Activated CD4-positive, alpha-beta T cell treated with anti-CD3 and anti-CD28 coated beads, Interleukin-2, Interleukin-6, amounts not matched to agents 100 ng/mL and 50 ng/mL, durations not matched to agents 16 hours and 8 hours (primary cell): Measurements from ENCODE around the gene PIK3AP1.
"Not testable (repeated sequence)": the region's sequence is repeated elsewhere in the genome, so short reads cannot be mapped to it uniquely, and the experiment has no call there.

ENCODE experiments used
- DNase-seq: peaks from one replicate; pipeline ENCODE4 v3.0.0-alpha.2; 2020

The PIK3AP1 gene

DNA sequence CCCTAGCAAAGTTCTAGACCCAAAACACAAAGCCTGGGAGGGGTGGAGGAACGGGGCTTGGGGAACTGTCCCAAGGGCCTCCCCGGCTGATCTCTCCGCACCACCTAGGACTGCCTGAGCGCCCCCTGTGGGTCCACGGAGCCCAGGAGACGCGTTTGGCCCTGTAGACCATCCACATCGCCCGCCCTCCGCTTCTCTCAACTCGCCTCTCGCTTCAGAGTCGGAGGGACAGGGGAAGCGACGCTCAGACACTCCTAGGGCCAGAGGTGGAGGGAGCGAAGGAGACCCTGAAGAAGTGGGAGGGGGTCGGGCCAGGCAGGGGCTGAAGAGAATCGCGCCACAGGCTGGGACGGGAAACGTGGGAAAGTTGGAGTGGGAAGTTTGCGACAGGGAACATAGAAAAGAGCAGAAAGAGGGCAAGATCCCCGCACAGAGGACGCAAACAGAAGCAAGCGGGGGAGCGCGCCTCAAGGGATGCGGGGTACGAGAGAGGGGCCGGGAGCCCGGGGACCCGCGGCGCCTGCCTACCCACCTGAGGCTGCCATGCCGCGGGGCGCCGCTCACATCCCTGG, 378 bp downstream of the PIK3AP1 start:
- peak; percentile 62 for DNase-seq

DNA sequence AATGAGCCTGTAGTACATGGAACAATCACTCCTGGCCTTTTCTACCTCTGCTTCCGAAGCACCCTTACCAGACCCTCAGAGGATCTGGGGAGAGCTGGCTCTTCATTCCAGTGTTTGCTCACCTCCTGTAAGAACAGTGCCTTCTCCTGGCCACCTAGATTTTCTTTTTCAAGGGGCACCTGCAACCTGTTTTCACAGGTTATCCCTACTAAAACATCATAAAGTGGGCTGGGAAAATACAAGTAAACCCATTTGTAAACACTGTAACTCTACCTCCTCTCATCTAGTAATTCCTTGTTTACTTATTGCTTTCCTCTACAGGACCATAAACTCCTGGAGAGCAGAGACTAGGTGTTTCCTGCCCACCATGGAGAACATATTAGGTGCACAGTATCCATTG, 1.1 kb downstream of the PIK3AP1 start:
- no peak for DNase-seq

DNA sequence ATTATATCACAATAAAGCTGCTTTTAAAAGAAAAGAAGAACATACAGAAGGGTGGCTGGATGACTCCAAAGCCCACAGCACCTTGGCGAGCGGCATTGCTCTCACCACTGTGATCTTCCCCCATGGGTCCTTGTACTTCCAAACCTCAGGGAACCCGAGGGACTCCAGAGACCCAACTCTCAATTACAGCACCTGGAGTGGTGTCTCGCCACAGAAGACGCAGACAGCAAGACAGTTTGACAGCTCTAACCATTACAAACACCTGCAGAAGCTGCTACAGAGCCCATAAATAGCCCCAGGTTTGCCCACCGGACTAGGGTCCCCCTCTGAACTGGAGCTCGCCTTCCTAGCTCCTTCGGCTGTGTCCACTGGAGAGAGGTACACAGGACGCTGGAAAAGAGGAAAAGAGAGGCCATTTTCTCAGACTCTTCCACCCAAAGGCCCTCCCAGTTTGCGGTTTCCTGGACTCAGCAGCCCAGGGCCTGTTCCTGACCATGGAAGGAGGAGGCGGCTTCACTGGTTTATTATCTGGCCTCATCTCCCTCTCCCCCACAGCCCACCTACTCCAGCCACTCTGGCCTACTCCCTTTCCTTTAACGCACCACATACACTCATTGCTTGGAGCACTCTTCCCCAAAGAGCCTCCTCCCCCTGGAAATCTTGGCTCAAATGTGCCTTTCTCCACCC, 1.9 kb downstream of the PIK3AP1 start:
- DNase-seq, result no peak

DNA sequence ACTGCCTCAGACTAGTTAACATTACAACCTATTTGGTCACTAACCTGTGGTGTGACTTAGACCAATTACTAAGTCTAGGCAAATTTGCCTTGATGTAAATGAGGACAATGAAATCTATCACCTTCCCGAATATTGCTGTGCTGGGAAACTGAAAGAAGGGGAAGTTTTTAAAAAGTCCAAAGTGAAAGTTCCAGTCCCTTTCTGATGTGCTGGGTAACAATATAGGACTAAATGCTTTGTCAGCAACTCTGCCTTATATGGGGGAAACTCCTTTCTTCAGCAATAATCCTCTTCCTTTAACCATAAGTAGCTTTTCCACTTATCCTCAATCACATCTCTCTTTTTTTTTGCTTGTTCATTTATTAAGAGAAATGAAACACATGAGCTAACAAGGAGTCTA, 3.9 kb downstream of the PIK3AP1 start:
- no peak for DNase-seq

DNA sequence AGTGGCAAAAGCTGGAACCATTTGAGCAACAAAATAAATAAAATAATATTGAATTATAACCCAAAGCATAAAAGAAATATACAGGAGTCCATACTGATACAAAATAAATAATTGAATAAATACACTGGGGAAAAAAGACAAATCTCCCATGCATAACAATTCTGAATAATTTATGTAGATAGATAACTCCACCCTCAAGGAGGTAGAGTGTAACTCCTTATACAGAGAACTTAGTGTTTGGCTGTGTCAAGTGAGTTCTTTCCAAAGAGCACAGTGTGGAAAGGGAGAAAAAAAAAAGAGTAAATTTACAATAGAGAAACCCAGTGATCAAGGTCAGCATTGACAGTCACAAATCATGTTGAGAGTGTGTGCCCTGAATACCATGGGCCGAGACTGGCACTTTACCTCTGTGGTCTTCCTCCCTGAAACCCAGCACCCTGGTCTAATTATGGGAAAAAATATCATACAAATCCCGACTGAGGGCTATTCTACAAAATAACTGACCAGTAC, 5.5 kb downstream of the PIK3AP1 start:
- no peak for DNase-seq

DNA sequence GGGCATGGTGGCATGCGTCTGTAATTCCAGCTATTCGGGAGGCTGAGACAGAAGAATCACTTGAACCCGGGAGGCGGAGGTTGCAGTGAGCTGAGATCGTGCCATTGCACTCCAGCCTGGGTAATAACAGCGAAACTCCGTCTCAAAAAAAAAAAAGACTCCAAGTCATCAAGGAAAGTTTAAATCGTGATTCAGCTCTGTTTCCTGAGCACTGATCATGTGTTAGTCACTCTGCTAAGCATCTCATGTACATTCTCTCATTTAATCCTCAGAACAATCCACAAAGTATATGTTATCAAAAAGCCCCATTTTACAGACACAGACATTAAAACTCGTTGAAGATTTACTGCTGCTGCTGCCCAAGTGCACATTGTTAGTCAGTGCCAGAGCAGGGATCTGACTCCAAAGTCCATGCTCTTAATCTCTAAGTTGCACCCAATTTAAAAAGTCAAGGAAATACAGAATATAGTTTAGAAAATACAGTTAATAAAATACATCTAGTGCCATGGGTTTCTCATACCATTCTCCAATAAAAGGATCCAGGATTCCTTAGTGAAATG, 6.2 kb downstream of the PIK3AP1 start:
- no peak for DNase-seq

DNA sequence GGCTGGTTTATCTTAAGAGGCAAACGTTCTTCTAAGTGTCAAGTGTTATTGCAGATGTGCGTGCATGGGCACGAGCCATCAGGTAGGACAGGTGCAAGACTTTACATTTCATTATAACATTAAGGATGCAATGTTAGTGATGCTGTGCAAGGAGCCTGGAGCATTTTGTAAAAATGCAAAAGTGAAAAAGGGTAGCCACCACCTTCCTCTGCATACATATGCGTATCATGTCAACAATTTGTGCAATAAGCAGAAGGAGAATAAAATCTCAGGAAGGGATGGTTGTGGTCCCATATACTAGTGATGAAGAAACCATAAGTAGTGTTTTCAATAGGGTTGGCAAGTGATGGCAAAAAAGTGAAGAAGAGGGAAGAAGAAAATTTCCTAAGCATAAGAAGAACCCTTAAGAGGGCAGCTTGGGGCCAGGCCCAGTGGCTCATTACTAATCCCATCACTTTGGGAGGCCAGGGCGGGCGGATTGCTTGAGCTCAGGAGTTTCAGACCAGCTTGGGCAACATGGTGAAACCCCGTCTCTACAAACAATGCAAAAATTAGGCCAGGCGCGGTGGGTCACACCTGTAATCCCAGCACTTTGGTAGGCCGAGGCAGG, 7.5 kb downstream of the PIK3AP1 start:
- no peak for DNase-seq

DNA sequence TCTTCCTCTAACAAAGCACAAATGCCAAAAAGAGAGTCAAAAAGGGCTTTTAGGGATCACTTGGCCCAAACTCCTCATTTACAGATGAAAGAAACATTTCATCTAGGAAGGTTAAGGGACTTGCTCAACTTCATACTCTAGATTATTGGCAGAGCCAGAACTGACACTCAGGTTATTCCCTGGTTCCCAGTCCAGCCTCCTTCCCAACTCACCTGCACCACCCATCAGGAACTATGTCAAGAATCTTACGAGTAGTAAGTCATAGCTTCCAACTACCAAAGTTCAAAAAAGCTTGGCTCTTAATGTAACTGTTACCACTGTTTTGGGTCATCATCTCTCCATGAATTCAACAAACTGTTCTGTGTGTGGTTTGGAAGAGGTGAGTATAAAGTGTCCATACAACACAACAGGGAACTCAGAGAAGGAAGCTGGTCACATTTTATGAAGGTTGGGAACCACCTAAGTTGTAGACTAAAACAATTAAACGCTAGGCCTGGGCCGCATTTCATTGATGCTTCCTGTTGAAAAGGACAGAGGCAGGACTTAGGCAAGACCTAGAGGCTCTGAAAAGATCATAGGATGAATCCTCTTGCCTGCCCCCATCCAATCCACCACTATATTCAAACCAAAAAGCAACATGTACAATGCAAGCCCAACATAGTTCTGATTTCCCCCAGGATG, 9.1 kb downstream of the PIK3AP1 start:
- no peak for DNase-seq

DNA sequence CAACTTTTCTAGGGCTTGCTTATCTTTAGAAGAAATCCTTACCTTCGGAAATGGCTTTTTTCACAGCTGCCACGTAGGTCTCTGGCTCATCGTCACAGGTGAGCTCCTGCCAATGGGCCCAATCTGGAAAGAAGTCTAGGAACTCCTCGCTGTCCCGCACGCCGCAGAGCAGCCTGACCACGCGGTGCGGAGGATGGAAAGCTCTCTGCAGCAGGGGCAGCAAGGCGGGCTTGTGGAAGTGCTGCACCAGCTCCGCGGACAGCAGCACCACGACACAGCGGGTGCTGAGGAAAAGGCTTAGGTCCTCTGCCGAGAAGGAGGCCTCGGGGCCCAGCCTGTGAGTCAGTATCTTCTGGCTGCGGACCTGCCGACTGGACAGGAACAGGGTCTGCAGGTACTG, 10.8 kb downstream of the PIK3AP1 start:
- no peak for DNase-seq

DNA sequence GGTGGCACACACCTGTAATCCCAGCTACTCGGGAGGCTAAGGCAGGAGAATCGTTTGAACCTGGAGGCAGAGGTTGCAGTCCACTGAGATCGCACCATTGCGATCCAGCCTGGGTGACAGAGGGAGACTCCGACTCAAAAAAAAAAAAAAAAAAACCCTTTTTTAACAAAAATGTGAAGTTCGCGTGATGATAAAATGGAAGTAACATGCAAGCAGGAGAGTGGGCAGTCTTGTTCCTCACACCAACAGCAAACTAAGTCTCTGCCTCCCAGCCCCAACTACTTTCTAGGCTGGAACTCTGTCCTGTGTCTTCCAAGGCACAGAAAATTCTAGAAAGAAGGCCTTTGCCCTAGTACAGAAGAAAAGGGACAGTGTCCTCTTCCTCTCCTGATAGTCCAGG, 11.3 kb downstream of the PIK3AP1 start:
- no peak for DNase-seq

DNA sequence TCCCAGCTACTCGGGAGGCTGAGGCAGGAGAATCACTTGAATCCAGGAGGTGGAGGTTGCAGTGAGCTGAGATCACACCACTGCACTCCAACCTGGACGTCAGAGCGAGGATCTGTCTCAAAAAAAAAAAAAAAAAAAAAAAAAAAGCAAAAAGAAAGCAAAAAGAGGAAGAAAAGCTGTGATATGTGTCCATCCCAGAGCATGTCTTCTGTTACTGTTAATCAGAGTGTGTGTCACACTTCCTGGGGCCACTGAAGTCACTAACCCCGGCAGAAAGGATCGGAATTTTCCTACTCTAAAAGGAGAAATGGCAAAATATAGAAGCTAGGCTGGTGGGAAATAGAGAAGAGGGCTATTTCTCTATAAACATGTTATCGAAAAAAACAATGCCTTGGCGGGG, 11.9 kb downstream of the PIK3AP1 start:
- no peak for DNase-seq

DNA sequence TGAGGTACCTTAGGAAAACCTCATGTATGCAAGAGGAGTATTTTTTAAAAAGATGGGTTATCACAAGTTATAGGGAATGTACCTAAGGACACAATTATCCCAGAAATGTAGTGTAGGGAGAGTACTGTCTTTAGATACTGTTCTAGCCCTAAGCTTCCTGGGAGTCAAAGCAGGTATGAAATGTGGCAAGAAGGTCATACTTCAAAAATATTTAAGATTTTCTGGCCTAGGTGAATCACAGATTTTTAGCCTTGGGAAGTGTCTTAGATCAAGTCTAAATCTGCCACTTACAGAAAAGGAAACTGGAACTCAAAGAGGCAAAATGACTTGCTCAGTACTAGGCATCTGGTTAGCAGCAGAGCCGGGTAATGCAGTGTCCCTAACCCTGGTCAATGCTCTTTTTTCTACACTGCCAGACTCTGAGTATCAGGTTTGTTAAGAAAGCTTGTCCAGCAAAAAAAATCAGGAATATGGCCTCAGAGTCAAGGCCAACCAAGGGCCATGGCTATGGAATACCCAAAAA, 13.9 kb downstream of the PIK3AP1 start:
- no peak for DNase-seq

DNA sequence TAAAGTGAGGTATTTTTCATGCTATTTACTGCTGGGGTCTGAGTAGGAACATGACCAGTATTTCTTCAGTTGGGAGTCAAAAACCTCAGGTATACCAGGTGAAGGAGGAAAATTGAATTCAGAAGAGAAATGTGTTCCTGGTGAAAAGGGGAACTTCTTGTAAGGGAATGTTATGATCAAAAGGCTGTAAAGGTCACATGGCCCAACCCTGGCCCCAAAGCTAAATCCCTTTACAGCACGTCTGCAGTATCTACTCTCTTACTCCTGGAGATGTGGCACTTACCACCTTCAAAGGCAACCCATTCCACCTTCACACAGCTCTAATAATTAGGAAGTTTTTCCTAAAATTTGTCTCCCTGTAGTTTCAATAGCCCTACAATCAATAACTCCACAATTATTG, 15.2 kb downstream of the PIK3AP1 start:
- no peak for DNase-seq

DNA sequence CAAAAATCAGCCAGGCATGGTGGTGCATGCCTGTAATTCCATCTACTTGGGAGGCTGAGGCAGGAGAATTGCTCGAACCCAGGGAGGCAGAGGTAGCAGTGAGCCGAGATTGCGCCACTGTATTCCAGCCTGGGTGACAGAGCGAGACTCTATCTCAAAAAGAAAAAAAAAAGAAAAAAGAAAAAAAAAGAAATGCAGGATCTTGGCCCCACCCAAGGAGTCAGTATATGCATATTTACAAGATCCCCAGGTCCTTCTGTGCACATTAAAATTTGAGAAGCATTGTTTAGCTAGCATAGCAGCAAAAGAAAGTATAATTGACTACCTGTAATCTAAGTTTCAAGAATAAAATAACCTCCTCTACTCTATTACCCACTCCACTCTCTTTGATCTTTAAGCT, 15.8 kb downstream of the PIK3AP1 start:
- DNase-seq, result no peak

DNA sequence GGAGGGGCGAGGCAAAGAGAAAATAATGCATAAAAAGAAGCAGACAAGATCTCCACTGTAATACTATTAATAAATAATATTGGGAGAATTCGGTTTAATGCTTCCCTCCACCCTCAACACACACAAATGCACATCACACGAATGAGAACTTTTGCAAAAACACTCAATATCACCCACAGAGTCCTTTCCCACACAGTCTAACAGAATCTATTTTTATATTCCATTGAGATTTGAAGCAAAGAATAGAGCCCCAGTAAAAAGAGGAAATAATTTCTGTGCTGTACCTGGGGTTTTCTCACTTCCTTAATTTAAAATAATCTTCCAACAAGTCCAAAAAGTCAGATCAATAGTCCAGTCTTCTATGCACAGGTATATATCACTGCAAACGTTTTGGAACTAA, 17.0 kb downstream of the PIK3AP1 start:
- DNase-seq, result no peak

DNA sequence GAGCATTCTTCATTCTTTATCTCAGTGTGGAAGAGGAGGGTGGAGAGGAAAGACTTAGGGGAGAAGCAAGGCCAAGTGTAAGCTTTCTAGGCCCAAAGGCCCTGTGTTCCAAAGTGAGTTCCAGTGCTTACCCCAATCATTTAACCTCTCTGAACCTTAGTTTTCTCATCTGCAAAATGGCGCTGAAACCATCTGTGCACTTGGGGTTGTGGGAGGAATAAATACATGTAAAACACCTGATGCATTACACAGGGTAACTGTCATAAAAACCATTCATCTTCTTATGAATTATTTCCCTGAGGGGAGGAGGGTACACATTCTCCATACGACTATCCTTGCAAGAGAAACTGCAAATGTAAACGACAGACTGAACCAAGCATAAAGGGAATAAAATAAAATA, 19.0 kb downstream of the PIK3AP1 start:
- no peak for DNase-seq

DNA sequence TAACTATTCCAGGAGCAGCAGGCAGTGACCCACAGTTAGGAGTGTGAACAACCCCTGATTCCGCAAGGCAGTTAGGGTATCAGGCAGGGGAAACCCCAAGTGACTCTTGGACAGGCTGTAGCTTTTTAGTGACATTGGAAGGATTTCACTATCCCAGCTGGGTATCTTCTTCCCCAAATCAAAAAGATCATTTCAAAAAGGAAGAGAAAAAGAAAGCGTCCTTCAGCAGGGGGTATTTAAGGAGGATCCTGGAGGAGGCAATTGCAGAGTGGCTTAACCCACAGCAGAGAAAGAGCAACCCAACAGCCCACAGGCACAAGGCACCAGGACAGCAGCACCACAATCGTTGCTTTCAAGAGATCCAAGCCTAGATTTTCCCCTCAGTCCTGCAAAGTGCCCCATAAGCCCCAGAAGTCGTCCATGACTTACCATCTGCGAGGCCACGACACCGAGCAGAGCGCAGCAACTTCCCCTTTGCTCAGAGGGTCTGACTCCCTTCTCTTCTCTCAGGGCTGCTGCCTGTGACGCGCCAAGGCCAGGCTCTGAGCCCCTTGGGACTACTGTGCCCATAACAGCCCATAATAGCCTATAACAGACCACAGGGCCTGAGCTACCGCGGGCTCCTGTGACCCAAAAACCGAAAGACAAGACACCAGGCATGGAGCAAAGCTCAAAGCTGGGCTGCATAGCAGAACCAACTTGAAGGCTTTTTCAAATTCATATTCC, 19.8 kb downstream of the PIK3AP1 start:
- DNase-seq, result no peak

DNA sequence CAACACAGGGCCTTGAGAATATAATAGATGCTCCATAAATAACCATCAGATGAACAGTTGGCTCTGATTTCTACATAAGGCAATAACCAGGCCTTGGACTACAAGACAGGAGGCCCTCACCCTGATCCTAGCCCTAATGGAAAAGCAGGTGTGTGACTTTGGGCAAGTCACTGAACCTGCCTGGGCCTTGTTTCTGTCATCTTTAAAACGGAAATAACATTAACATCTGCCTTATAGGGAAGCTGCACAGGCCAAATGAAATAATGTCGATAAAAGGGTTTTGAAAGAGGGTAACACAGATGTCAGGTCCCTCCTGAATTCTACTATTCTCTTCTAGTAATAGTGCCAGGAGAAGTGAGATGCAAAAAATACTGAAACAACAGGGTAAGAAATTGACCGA, 20.7 kb downstream of the PIK3AP1 start:
- DNase-seq, result no peak

DNA sequence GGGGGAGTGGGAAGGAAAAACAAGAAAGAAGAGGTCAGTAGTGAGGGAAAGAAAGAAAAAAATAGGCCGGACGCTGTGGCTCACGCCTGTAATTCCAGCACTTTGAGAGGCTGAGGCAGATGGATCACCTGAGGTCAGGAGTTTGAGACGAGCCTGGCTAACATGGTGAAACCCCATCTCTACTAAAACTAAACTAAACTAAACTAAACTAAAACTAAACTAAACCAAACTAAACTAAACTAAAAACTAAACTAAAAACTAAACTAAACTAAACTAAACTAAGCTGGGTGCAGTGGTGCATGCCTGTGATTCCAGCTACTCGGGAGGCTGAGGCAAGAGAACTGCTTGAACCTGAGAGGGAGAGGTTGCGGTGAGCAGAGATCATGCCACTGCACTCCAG, 22.0 kb downstream of the PIK3AP1 start:
- DNase-seq, result not testable (repeated sequence)

DNA sequence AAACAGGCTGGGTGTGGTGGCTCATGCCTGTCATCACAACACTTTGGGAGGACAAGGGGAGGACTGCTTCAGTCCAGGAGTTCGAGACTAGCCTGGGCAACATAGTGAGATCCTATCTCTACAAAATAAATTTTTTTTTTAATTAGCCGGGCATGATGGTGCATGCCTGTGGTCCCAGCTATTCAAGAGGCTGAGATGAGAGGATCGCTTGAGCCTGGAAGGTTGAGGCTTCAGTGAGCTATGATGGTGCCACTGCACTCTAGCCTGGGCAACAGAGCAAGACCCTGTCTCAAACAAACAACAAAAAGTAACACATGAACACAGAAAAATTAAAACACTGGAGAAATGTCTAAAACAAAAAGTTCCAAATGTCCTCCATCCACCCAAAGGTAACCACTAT, 22.9 kb downstream of the PIK3AP1 start:
- no peak for DNase-seq

DNA sequence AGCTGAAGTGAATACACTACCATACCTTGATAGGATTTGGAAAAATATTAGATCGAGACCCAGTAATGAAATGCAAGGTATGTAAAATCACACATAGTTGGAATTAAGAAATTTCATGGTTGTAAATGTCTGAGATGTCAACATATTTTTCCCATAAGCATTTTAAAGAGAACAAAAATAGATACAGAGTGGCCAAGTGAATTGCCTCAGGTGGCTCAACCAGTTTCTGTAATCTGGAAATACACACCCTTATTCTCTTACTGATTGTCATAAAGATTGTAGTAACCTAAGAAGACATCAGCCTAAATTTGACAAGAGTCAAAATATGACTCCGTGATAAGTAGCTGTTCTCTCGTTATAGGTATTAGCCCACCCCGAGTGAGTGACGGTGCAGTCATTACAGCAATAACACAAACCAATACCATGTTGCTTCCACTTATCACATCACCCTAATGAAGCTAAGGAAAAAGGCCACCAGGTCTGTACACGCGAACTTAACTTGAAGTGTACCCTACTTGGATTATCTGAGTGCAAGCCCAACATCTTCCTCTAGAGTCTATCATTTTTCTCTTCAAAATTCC, 23.4 kb downstream of the PIK3AP1 start:
- DNase-seq, result no peak

DNA sequence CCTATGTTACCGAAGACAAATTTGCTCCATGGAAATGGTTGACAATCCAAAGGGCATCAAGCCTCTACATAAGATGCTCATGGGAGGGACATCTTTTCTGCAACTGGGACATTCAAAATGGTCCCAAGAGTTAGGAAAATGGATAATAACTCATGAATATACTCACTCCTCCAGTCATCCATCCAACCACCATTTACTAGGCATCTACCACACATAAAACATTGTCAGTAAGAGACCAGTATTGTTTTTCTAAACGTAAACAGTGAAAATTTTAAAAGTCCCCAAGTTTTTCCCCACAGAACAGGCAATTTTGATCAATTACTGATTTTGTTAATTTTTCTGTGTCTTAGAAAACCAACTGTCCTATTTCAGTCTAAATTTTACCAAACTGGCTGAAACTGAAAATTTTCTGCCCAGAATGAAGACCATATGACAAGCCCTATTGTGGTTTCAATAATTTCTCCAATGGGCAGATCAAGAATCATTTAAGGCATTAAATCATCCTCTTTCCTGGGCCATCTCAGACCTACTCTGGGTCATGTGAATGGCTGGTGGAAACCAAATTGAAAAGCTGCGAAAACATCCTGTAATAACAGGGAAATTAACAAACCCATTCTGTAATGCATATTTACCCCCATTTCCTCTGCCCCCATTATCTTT, 24.2 kb downstream of the PIK3AP1 start:
- no peak for DNase-seq
